Activated naive CD4-positive, alpha-beta T cell treated with anti-CD3 and anti-CD28 coated beads, Interleukin-2, amount 10 ng/mL, durations not matched to agents 7 days and 5 days (primary cell): ENCODE results near the gene RPUSD1.
"Not testable (repeated sequence)": the region's sequence is repeated elsewhere in the genome, so short reads cannot be mapped to it uniquely, and the experiment has no call there.

Experiments
- CTCF ChIA-PET: fragments of 350-600 bp; sonication (Branson Sonifier 250); formaldehyde crosslinking; loops from one replicate; lab custom pipeline; 2021; ENCODE audit warnings: antibody characterized with exemption; lab: Charles Lee
- DNase-seq: peaks from one replicate; pipeline ENCODE4 v3.0.0-alpha.2; 2020
- H3K27ac Mint-ChIP-seq: one replicate; pipeline ENCODE4 v1.8.0; 2021; ENCODE audit warnings: mild to moderate bottlenecking, moderate library complexity, mixed read lengths
- H3K27me3 Mint-ChIP-seq: one replicate; pipeline ENCODE4 v1.8.0; 2021; ENCODE audit warnings: mild to moderate bottlenecking, mixed read lengths
- H3K36me3 Mint-ChIP-seq: one replicate; pipeline ENCODE4 v1.8.0; 2021; ENCODE audit warnings: mixed read lengths
- H3K4me1 Mint-ChIP-seq: one replicate; pipeline ENCODE4 v1.8.0; 2021; ENCODE audit warnings: mixed read lengths
- H3K4me3 Mint-ChIP-seq: one replicate; pipeline ENCODE4 v1.8.0; 2021; ENCODE audit warnings: mild to moderate bottlenecking, moderate library complexity, mixed read lengths
- H3K9me3 Mint-ChIP-seq: one replicate; pipeline ENCODE4 v1.8.0; 2021; ENCODE audit warnings: mixed read lengths

RPUSD1 gene

GRCh38 chr16:824194-824593 is 36.0 kb upstream of the RPUSD1 start:
- CTCF ChIA-PET, result no interaction called here
- Mint-ChIP-seq H3K4me1 (peaks cover 10% of the 10 kb centered on the region), H3K4me3 (no peak overlapping the region), H3K9me3 (no peaks in the 10 kb centered on the region), H3K27me3 (peaks cover 24% of the 10 kb centered on the region), H3K36me3 (no peaks in the 10 kb centered on the region), H3K27ac (no peak overlapping the region)
- DNase-seq, result no peak

GRCh38 chr16:822909-823297 is 34.7 kb upstream of the RPUSD1 start:
- no peak overlapping the region for H3K4me3 Mint-ChIP-seq

DNA sequence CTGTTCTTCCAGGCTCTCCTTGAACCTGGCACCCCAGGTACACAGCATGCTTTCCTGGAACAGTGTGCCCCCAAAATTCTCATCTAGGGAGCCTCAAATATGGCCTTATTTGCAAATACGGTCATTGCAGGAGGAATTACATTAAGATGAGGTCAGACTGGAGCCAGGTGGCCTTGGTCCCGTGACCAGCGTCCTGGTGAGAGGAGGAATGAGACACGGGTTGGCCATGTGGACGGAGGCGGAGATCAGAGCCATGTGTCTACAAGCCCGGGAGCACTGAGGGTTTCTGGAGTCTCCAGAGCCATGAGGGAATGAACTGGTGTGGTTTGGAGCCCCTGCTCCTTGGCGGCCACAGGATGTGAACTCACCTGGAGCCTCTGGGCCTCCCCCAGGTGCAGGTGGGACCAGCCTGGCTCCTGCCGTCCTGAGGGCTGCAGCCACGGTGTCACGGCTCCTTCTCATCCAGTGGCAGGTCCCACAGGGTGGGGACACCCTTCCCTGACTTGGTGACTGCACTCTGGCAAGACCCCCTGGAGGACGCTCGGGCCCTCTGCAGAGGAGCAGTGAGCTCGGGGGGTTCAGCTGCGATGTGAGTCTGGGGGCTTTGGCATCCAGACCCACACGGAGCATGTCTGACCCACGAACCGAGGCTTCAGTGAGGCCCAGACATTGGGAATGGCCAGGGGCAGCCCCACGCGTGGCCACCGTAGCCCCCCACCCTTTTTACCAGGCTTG is 34.2 kb upstream of the RPUSD1 start:
- peaks cover 34% of the 10 kb centered on the region for H3K27me3 Mint-ChIP-seq
- H3K4me3 Mint-ChIP-seq, result no peak overlapping the region
- no peaks in the 10 kb centered on the region for H3K36me3 Mint-ChIP-seq
- peaks cover 11% of the 10 kb centered on the region for H3K4me1 Mint-ChIP-seq
- H3K9me3 Mint-ChIP-seq, result no peaks in the 10 kb centered on the region
- CTCF ChIA-PET, result no interaction called here
- DNase-seq, result no peak
- no peak overlapping the region for H3K27ac Mint-ChIP-seq

More at GRCh38 chr16:822909-823297, 34.7 kb upstream of the RPUSD1 start:
- CTCF ChIA-PET, result no interaction called here
- peaks cover 11% of the 10 kb centered on the region for H3K4me1 Mint-ChIP-seq
- DNase-seq, result no peak
- H3K27me3 Mint-ChIP-seq, result peaks cover 28% of the 10 kb centered on the region
- H3K27ac Mint-ChIP-seq, result no peak overlapping the region
- H3K36me3 Mint-ChIP-seq, result no peaks in the 10 kb centered on the region
- H3K9me3 Mint-ChIP-seq, result no peaks in the 10 kb centered on the region

DNA sequence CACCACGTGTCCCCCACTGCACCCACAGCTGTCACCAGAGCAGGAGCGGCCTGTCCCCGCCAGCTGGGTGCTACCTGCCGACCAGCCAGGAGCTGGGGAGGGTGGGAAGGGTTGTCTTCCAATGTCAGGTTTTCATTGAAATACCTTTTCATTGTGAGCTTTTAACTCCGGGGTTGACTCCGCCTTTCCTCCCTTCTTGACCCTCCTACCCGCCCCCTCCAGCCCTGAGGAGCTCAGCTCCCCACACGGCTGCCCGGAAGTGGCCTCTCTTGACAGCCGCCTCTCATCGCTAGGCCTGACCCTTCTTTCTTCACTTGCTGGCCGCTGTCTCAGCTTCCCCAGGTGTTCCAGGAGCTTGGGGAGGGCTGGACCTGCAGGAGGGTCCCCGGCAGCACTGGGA is 33.6 kb upstream of the RPUSD1 start:
- Mint-ChIP-seq H3K27ac (no peak overlapping the region), H3K4me1 (peaks cover 11% of the 10 kb centered on the region), H3K4me3 (no peak overlapping the region), H3K9me3 (no peaks in the 10 kb centered on the region), H3K27me3 (peaks cover 40% of the 10 kb centered on the region), H3K36me3 (no peaks in the 10 kb centered on the region)
- DNase-seq, result no peak
- CTCF ChIA-PET, result no interaction called here

DNA sequence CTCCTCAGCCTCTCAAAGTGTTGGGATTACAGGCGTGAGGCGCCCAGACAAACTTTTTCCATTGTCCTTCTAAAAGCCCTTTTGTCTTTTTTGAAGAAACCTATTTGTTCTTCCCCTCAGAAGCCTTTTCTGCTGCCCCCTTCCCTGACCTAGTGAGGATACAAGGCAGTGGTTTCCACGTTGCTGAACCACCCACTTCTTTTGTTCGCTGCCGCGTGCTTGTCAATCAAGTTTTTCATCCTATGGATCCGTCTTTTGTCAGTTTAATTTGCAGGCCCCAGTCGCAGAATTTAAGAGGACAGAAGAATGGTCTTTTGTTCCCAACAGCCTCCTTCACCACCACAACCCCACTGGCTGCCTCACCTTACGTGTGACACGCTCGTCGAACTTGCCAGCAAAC is 32.6 kb upstream of the RPUSD1 start:
- Mint-ChIP-seq H3K27me3 (peaks cover 49% of the 10 kb centered on the region), H3K9me3 (no peaks in the 10 kb centered on the region), H3K27ac (no peak overlapping the region), H3K36me3 (no peaks in the 10 kb centered on the region), H3K4me3 (no peak overlapping the region), H3K4me1 (peaks cover 11% of the 10 kb centered on the region)
- no peak for DNase-seq
- CTCF ChIA-PET, result no interaction called here

DNA sequence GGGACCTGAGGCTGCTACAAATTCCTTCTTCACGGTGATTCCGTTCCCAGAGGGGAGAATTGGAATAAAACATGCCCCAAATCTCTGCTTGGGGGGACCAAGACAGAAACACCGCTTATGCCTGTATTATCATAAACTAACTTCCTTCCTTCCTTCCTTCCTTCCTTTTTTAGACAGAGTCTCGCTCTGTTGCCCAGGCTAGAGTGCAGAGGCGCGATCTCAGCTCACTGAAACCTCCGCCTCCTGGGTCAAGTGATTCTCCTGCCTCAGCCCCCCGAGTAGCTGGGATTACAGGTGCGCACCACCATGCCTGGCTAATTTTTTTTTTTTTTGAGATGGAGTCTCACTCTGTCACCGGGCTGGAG is 31.8 kb upstream of the RPUSD1 start:
- H3K27ac Mint-ChIP-seq, H3K4me3 Mint-ChIP-seq, H3K9me3 Mint-ChIP-seq, H3K36me3 Mint-ChIP-seq, DNase-seq, CTCF ChIA-PET: not testable (repeated sequence)
- Mint-ChIP-seq H3K4me1 (peaks cover 11% of the 10 kb centered on the region), H3K27me3 (peaks cover 56% of the 10 kb centered on the region)

DNA sequence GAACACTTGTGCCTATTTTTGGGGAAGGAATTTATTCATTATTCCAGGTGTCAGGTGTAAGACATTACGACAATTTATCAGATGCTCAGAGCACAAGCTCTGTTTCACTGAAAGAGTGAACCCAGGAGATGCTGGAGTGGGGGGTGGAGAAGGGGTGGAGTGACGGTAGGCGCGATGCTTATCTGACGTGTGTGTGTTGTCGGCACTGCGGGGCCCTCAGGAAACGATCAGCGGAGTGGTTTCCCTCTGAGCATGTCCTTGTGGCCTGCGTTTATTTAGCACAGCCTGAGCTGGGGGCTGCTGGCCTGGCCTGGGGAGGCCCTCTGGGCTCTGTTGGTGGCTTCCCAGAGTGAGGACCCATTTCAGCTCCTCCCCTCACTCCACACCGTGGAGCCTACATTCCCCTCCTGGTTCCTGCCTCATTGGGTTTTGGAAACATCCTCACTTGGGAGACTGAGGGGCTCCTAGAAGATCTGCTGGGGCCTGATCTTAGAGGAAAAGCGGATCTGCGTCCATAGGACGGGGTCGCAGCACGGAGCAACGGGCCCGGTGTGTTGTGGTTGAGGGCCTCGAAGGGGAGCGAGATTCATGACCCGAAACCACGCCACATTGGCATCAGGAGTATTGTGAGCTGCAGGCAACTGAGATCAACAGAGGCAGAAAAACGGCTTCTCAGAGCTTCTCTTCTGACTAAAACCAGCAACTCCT is 31.3 kb upstream of the RPUSD1 start:
- Mint-ChIP-seq H3K4me1 (peaks cover 11% of the 10 kb centered on the region), H3K27ac (no peak overlapping the region), H3K27me3 (peaks cover 62% of the 10 kb centered on the region), H3K4me3 (no peak overlapping the region), H3K9me3 (no peaks in the 10 kb centered on the region), H3K36me3 (no peaks in the 10 kb centered on the region)
- CTCF ChIA-PET, result no interaction called here
- DNase-seq, result peak; percentile 59

DNA sequence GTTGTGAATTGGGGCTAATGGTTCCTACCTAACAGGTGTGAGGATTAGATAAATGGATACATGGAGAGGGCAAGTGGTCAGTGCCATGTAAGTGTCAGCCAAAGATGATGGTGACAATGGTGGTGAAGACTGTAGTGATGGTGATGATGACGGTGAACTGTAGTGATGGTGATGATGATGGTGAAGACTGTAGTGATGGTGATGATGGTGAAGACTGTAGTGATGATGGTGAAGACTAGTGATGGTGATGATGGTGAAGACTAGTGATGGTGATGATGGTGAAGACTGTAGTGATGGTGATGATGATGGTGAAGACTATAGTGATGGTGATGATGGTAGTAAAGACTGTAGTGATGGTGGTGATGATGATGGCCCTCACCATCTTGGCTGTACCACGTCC is 30.4 kb upstream of the RPUSD1 start:
- no peak for DNase-seq
- Mint-ChIP-seq H3K27ac (no peak overlapping the region), H3K36me3 (no peaks in the 10 kb centered on the region), H3K4me3 (no peak overlapping the region), H3K27me3 (peaks cover 71% of the 10 kb centered on the region), H3K4me1 (peaks cover 11% of the 10 kb centered on the region), H3K9me3 (no peaks in the 10 kb centered on the region)
- CTCF ChIA-PET, result no interaction called here

- CTCF ChIA-PET, result no interaction called here
- Mint-ChIP-seq H3K4me3 (no peak overlapping the region), H3K4me1 (peaks cover 11% of the 10 kb centered on the region), H3K36me3 (no peaks in the 10 kb centered on the region), H3K27ac (no peak overlapping the region), H3K9me3 (no peaks in the 10 kb centered on the region), H3K27me3 (peaks cover 75% of the 10 kb centered on the region)
- DNase-seq, result no peak
Measured at GRCh38 chr16:818132-818531, 30.0 kb upstream of the RPUSD1 start.

DNA sequence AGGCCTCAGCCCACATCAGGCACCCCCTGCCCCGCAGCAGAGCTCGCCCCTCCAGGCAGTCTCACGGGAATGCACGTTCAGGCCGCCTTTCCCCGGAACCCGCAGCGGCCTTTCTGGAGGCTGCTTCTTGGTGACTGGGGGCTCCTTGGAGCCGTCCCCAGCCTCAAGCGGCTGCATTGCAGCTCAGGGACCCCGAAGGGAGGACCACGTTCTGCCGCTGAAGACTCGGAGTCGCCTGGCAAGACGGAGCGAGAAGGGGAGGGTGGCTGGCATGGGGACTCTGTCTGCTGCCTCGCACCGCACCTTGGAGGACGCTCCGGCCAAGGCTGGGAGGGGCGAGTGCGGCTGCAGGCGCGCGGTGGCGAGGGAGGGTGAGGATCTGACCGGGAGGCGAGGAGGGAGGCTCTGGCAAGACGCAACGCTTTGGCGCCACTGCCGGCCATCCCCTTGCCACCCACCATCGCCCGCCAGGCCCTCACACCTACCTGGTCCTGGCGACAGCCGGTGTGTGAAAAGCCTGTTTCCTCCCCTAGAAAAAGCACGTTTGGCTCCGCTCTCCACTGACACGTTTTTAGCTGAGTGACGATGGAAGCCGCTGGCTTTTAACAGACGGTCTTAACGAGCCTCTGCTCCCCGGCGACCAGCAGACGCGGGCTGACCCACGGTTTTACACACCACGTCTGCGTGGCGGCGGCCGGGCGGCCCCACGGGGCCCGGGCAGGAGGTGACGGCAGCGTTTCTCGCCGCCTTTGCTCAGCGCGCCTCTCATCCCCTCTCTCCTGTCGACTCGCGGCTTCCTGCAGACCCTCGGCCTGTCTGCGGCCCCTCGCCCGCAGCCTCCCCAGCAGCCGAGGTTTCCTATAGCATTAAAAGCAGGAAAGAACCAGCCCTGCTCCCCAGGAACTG is 29.1 kb upstream of the RPUSD1 start:
- Mint-ChIP-seq H3K27ac (no peak overlapping the region), H3K9me3 (no peaks in the 10 kb centered on the region), H3K4me3 (no peak overlapping the region), H3K4me1 (peaks cover 13% of the 10 kb centered on the region), H3K27me3 (peaks cover 84% of the 10 kb centered on the region), H3K36me3 (no peaks in the 10 kb centered on the region)
- CTCF ChIA-PET, result no interaction called here
- DNase-seq, result no peak

- peaks cover 84% of the 10 kb centered on the region for H3K27me3 Mint-ChIP-seq
- no peak for DNase-seq
- no peak overlapping the region for H3K27ac Mint-ChIP-seq
- no peaks in the 10 kb centered on the region for H3K36me3 Mint-ChIP-seq
- peaks cover 13% of the 10 kb centered on the region for H3K4me1 Mint-ChIP-seq
- CTCF ChIA-PET, result no interaction called here
- no peaks in the 10 kb centered on the region for H3K9me3 Mint-ChIP-seq
- no peak overlapping the region for H3K4me3 Mint-ChIP-seq
Measured at GRCh38 chr16:815861-816260, 27.7 kb upstream of the RPUSD1 start.

- Mint-ChIP-seq H3K27ac (no peak overlapping the region), H3K36me3 (no peaks in the 10 kb centered on the region), H3K9me3 (no peaks in the 10 kb centered on the region), H3K4me1 (peaks cover 10% of the 10 kb centered on the region), H3K4me3 (no peak overlapping the region), H3K27me3 (peaks cover 84% of the 10 kb centered on the region)
- CTCF ChIA-PET, result no interaction called here
- no peak for DNase-seq
Measured at GRCh38 chr16:814974-815373, 26.8 kb upstream of the RPUSD1 start.

DNA sequence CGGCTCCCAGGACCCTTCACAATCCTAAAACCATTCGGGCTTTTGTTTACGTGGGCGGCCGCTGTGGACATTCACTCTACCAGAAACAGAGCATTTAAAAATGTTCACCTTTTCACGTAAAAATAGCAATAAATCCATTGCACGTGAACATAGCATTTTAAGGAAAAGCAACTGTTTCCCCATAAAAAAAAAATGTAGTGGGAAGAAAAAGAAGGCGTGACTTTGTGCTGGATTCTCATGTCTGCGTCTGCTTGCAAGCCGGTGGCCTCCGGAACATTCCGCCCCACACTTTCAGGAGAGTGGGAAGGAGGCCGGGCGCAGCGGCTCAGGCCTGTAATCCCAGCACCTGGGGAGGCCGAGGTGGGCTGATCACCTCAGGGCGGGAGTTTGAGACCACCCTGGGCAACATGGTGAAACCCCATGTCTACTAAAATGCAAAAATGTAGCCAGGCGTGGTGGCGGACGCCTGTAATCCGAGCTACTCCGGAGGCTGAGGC is 25.8 kb upstream of the RPUSD1 start:
- DNase-seq, result no peak
- Mint-ChIP-seq H3K27me3 (peaks cover 84% of the 10 kb centered on the region), H3K36me3 (no peaks in the 10 kb centered on the region), H3K27ac (no peak overlapping the region), H3K9me3 (no peaks in the 10 kb centered on the region), H3K4me3 (no peak overlapping the region), H3K4me1 (peaks cover 2% of the 10 kb centered on the region)
- CTCF ChIA-PET, result interaction anchor here (2.9 kb wide), 1 partner anchor 243 kb away, joined by 12 read pairs; no protein-coding TSS in a partner anchor

GRCh38 chr16:813204-813915 is 25.2 kb upstream of the RPUSD1 start:
- Mint-ChIP-seq H3K27me3 (peaks cover 84% of the 10 kb centered on the region), H3K36me3 (no peaks in the 10 kb centered on the region), H3K27ac (no peak overlapping the region), H3K9me3 (no peaks in the 10 kb centered on the region), H3K4me1 (peaks cover 6% of the 10 kb centered on the region), H3K4me3 (no peak overlapping the region)
- peak; percentile 62 for DNase-seq
- CTCF ChIA-PET, result interaction anchor here (2.9 kb wide), 1 partner anchor 244 kb away, joined by 12 read pairs; no protein-coding TSS in a partner anchor
